GM12891 (cell line): ENCODE data around the gene CDH22.

ENCODE experiments used
- DNase-seq: peaks from one replicate; pipeline ENCODE4 v3.0.0; 2011; ENCODE audit warnings: low spot score; ENCODE audit not compliant: insufficient read length
- FAIRE-seq: peaks from 2 replicates; lab custom pipeline; 2011; peaks lifted over from hg19 to GRCh38; lab: Jason Lieb, UNC
- PAX5 ChIP-seq: IDR thresholded peaks from 2 replicates; pipeline ENCODE4 v1.6.1; 2011; ENCODE audit warnings: low read length, moderate library complexity, mild to moderate bottlenecking; ENCODE audit not compliant: insufficient read depth, severe bottlenecking
- POLR2A ChIP-seq: IDR thresholded peaks from 2 replicates; pipeline ENCODE4 v1.6.1; 2011; ENCODE audit warnings: low read depth, low read length, control low read depth
- POLR2AphosphoS5 ChIP-seq: IDR thresholded peaks from 2 replicates; pipeline ENCODE4 v1.6.1; 2011; ENCODE audit warnings: low read depth, low read length, control low read depth
- POU2F2 ChIP-seq: IDR thresholded peaks from 2 replicates; pipeline ENCODE4 v1.6.1; 2011; ENCODE audit warnings: low read depth, mild to moderate bottlenecking, control low read depth, low read length, moderate library complexity
- SPI1 ChIP-seq: IDR thresholded peaks from 2 replicates; pipeline ENCODE4 v1.6.1; 2011; ENCODE audit warnings: low read depth, low read length, control low read depth
- TAF1 ChIP-seq: IDR thresholded peaks from 2 replicates; pipeline ENCODE4 v1.6.1; 2011; ENCODE audit warnings: low read depth, low read length, control low read depth

CDH22 gene

DNA sequence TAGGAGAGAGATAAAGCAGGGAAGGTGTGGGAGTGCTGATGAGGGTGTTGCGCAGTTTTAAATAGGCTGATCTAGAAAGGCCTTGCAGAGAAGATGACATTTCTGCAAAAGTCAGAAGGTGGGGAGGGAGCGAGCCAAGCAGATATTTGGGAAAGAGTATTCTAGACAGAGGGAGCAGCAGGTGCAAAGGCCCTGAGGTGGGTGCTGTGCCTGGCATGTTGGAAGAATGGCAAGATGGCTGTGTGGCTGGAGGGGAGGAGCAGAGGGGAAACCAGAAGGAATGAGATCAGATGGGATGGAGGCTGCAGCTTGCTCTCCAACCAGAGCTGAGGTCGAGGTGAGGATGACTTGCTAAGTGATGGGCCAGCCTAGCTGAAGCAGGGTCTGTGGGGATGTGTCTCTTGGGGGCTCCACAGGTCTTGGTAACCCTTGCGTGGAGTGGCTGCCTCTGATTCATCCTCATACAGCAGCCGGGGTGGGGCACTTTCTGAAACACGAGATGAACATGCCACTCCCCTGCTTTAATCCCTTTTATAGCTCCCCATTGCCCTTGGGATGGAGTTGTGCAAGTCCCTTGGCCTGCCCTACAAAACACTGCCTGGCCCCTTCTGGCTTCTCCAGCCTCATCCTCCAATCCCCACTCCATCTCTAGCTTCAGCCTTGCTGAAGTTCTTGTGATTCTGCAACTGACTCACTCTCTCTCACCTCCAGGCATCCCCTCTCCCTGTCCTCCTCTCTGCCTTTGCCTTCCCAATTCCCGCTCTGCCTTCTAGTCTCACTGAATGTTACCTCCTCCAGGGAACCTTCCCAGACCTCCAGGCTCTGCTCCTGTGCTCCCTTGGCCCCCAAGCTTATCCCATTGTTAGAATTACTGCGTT, 94.1 kb downstream of the CDH22 start:
- TF ChIP-seq POU2F2 (no peak), POLR2AphosphoS5 (no peak), PAX5 (no peak), POLR2A (no peak), TAF1 (no peak), SPI1 (no peak)
- DNase-seq (no peak), FAIRE-seq (no peak)

GRCh38 chr20:46212876-46213275, 95.4 kb downstream of the CDH22 start:
- DNase-seq (no peak), FAIRE-seq (no peak)
- TF ChIP-seq POU2F2 (no peak), SPI1 (no peak), POLR2AphosphoS5 (no peak), PAX5 (no peak), POLR2A (no peak), TAF1 (no peak)

DNA sequence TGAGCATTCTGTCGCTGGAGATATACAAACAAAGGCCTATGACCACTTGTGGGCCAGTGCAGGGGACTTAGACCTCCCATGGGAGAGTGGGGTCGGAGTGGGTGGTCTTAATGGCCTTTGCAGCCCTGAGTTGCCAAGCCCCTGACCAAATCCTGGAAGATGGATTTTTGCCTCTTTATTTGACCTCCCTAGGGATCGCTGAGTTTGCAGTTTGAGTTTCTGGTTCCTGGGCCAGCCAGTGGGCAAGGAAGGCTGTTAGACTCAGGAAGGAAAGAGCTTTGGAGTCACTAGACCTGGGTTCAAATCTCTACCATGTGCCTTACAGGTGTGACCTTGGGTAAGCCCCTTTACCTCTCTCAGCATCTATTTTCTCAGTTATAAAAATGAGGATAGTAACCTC, 96.0 kb downstream of the CDH22 start:
- no peak for TF ChIP-seq TAF1
- no peak for FAIRE-seq
- DNase-seq = no peak

DNA sequence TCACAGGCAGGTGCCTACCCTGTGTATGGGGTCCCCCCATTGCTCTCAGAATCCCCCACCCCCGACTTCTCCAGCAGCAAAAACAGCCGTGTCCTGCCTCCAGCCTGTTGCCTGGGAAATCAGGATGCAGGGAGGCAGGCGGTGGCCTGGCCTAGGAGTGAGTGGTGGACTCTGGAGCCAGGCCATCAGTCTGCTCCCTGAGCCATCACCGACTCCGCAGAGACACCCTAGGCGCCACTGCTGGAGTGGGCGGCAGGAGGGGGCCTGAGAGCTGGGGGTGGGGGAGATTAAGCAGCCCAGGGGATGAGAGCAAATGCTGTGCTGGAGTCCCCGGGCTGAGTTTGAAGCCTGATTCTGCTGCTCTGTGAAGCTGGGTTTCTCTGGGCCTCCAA, 97.0 kb downstream of the CDH22 start:
- DNase-seq = no peak
- no peak for FAIRE-seq
- TF ChIP-seq POLR2A (no peak), POLR2AphosphoS5 (no peak), TAF1 (no peak), SPI1 (no peak), POU2F2 (no peak)

GRCh38 chr20:46210672-46211330, 97.5 kb downstream of the CDH22 start:
- no peak for TF ChIP-seq POLR2A
- no peak for TF ChIP-seq POU2F2
- no peak for TF ChIP-seq POLR2AphosphoS5
- TF ChIP-seq PAX5 = no peak
- TF ChIP-seq TAF1 = no peak
- no peak for TF ChIP-seq SPI1
- no peak for DNase-seq
- FAIRE-seq = no peak

GRCh38 chr20:46209930-46210671, 98.2 kb downstream of the CDH22 start:
- TF ChIP-seq SPI1 (no peak), POLR2A (no peak), PAX5 (no peak), POLR2AphosphoS5 (no peak), POU2F2 (no peak), TAF1 (no peak)
- FAIRE-seq (no peak), DNase-seq (no peak)

DNA sequence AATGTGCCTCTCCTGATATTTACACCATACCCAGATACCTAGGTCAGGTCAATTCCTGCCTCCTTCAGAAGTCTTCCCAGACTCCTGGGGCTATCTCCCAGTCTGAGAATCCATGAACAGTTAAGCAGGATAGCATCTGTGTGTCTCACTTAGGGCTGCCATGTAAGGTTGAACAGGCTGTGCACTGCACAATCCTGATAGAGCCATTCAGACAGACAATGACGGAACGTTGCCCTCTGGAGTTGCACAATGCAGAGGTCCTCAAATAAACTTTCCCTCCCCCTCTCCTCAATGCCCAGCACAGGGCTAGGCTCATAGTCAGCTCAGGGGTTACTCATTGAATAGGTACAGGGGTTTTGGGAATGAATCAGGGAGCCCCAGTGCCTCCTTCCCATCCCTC, 100.5 kb downstream of the CDH22 start:
- FAIRE-seq = no peak
- DNase-seq = no peak
- TF ChIP-seq TAF1 = no peak

DNA sequence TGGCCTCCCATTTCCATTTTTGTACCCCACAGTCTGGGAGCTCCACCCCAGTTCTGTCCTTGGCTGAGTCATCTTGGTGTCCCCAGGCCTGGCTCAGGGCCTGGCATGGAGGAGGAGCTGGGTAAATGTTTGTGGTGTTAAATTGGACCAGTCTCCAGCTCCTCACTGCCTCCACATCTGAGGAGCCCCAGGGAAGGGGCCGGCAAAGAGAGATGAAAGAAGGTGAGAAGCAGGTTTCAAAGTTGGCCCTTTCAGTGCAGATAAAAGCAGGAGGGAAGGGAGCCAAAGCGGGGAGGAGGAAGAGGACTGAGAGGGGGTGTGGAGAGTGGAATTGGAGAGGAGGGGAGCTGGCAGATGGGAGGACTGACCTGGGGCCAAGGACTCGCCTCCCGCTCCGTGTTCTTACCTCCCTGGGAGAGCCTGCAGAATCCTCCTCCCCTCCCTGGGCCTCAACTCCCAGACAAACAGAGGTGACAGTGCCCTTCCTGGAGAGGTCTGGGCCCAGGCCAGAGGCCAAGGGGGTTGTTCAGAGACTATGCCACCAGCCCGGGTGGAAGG, 101.2 kb downstream of the CDH22 start:
- TF ChIP-seq SPI1 (no peak), TAF1 (no peak), POLR2A (no peak), POU2F2 (no peak), POLR2AphosphoS5 (no peak), PAX5 (no peak)
- DNase-seq (no peak), FAIRE-seq (no peak)

GRCh38 chr20:46206025-46206424, 102.3 kb downstream of the CDH22 start:
- FAIRE-seq = peak; percentile 5
- no peak for DNase-seq
- TF ChIP-seq SPI1 (peak; percentile 27; the same call in 1 of the 2 replicates), PAX5 (no peak), POU2F2 (no peak), POLR2AphosphoS5 (no peak), POLR2A (no peak), TAF1 (no peak)

GRCh38 chr20:46205349-46205748, 102.9 kb downstream of the CDH22 start:
- no peak for DNase-seq
- no peak for FAIRE-seq
- TF ChIP-seq POLR2AphosphoS5 (no peak), SPI1 (no peak), TAF1 (no peak), PAX5 (no peak), POLR2A (no peak), POU2F2 (no peak)
